AG09319 (cell line): ENCODE results near the gene BCL2L11.

Source experiments
- DNase-seq: peaks from one replicate; pipeline ENCODE4 v3.0.0-alpha.2; 2010; ENCODE audit warnings: low read depth; ENCODE audit errors: extremely low read depth
- TF ChIP-seq, protein P1 (sequence below): IDR thresholded peaks from 2 replicates; pipeline ENCODE4 v1.5.1; 2011; ENCODE audit warnings: low read depth, mild to moderate bottlenecking, inconsistent platforms, low read length, moderate library complexity

BCL2L11 gene

DNA sequence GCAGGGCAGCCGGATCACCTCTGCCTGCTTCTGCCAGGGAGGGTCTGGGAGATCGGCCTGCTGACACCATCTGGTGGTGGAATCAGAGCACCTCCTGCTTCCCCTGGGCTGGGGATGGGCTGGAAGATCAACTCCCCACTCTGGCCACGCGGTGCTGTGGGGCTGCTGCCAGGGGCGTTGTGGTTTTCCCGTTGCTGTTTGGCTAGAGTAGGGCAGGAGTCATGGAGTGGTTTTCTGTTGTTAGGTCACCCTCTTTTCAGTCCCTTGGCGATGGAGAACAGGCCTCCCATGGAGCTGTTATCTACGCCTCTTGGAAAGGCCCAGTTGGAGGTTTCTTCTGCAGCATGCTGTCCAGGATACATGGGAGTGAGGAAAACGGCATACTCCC lies 15.2 kb downstream of the BCL2L11 start:
- DNase-seq: no peak
- TF ChIP-seq, protein P1, sequence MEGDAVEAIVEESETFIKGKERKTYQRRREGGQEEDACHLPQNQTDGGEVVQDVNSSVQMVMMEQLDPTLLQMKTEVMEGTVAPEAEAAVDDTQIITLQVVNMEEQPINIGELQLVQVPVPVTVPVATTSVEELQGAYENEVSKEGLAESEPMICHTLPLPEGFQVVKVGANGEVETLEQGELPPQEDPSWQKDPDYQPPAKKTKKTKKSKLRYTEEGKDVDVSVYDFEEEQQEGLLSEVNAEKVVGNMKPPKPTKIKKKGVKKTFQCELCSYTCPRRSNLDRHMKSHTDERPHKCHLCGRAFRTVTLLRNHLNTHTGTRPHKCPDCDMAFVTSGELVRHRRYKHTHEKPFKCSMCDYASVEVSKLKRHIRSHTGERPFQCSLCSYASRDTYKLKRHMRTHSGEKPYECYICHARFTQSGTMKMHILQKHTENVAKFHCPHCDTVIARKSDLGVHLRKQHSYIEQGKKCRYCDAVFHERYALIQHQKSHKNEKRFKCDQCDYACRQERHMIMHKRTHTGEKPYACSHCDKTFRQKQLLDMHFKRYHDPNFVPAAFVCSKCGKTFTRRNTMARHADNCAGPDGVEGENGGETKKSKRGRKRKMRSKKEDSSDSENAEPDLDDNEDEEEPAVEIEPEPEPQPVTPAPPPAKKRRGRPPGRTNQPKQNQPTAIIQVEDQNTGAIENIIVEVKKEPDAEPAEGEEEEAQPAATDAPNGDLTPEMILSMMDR: peak; percentile 3

DNA sequence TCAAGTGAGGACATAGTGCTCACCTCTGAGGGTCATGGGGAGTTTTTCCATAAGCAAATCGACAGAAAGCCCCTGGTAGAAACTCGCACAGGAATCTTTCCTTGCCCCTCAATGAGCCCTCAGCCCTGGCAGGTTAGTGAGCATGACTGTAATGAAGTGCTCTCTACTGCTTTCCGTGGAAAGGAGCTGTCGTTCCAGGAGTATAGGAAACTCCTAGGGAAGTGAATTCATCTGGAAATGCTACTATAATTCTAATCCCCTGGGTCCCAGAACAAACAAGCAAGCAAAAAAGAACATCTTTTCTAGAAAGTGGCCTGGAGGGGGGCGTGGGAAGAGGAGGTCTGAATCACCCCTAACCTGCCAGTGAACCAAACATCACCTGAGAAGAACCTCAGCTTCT lies 18.1 kb downstream of the BCL2L11 start:
- DNase-seq: no peak

DNA sequence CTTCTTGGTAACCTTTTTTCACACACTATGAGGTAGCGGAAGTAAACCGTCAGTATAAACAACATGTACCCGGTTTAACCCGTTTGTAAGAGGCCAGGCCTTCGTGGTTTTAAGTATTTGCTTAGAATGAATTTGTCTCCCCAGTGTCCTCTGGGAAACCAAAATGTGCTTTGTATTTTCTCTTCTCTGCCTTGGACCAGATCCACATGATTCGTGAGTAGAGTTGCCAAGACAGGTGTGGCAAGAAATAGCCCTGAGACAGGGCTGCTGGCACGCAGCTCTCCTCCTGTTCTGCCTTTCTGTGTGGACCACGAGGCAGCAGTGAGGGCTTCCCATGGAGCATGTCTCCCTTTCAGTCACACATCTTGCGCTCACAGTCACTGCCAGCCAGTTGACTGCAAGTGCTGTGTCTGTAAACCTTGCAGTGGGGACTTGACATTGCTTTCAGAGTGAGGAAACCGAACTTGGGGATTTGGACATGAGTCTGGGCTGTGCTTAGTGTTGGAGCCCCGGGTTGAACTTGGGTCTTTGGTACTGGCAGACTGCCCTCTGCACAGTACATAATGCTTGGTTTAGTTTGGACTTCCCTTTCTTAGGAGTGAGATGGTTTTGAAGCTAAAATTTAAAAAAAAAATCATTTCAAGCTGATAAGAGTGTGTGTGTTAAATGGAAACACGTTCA lies 19.1 kb downstream of the BCL2L11 start:
- no peak for DNase-seq
- TF ChIP-seq, protein P1: no peak

More for the DNA sequence above, 18.1 kb downstream of the BCL2L11 start:
- TF ChIP-seq, protein P1: no peak

DNA sequence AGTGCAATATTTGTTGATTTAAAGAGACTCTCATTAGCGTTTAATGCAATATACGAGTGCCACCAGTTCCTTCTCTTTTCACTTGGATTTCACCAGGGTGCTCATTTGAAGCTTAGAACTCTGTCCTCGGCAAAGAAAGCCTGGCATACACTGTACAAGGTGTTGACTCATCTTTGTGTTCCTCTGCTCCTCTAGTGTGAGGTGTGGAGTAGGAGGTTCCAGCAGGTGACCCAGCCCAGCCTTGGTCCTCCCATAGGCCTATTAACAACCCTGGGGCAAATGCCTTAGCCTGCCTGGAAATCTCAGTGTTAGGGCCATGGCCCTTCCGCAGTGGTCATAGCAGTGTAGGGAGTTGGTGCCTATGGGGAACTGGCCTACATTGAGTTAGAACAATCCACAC lies 20.1 kb downstream of the BCL2L11 start:
- TF ChIP-seq, protein P1: no peak
- DNase-seq: no peak

DNA sequence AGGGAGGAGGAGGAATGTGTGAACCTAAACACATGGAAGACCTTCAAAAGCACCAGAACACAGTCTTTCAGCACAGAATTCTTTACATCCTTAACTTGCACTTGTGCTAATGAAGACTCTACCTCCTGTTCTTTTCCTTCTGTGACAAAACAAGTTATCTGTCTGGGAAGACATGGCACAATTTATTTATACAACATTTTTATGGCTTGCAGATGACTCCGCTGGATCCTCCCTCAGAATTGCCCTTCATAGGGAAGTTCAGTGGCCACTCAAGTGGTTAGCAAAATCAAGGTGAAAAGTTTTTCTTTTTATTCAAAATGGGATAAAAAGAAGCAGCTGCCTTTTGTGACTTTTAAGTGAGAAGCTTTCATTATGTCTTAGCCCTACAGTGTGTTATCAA lies 21.4 kb downstream of the BCL2L11 start:
- TF ChIP-seq, protein P1: no peak
- no peak for DNase-seq

DNA sequence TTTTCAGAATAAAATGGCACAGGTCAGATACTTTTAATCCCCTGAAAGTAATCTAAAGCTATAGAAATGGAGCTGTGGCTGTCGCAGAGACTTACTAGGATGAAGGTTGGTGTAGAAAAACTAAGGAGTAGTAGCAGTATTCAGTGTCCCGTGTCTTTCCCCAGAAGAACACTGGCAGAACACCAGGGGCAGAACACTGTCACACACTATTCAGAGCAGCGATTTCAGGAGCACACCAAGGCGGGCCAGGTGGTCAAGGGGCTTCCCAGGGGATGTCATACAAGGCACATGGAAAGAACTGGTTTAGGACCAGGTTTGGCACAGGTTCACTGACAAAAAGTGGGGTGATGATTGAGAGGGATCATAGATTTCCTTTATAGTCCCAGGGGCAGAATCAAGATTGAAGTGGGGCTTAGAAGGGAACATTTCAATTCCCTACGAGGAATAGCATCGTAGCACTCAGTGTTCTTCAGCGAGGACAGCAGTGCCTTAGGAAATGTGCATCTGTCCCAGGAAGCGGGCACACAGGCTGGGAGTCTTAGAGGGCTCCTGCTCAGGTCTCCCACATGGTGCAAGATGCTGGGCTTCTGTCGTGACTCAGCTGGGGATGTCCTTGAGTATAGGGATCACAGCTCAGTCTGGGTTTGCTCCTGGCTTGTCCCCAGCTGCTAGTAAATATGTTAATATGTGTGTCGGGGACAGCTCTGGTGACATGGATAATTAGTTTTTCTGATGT lies 22.6 kb downstream of the BCL2L11 start:
- TF ChIP-seq, protein P1: no peak
- no peak for DNase-seq

DNA sequence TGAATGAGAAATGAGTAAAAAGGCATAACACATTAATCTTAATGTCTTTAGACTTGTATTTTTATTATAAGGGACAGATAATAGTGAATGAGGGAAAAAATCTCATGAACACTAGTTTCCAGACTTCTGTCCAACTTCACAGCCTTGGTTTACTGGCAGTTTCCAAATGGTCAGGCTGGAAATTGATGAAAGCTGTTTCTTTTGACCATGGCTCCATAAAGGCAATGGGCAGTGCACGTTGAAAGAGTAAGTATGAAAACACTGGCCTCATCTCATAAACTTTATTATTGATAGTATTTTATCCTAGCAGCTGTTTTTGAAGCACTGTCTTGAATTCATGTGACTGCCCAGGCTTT lies 23.1 kb downstream of the BCL2L11 start:
- DNase-seq: no peak
- TF ChIP-seq, protein P1: no peak
